GM23338 (cell line): ENCODE data around the gene NEK4.

Source experiments
- CREB1 ChIP-seq: fragments of 250-450 bp; sonication (Bioruptor Pico); IDR thresholded peaks from 2 replicates; pipeline ENCODE4 v1.5.0; 2020; ENCODE audit warnings: low read depth, mild to moderate bottlenecking, moderate library complexity
- CTCF ChIP-seq, 2 experiments: fragments of 200-600 bp in 1 of 2; sonication (generic) in 1 of 2; conservative IDR thresholded peaks; 2 replicates each; pipeline versions ENCODE4 v1.5.1 to v1.6.1; 2016 to 2017; ENCODE audit warnings: antibody characterized with exemption in 2 of 2, low read depth in 2 of 2, mild to moderate bottlenecking in 2 of 2, moderate library complexity in 1 of 2
- EZH2 ChIP-seq: fragments of 200-600 bp; sonication (generic); IDR thresholded peaks from one replicate; pipeline ENCODE4 v1.8.0; 2017; ENCODE audit warnings: antibody characterized with exemption, mild to moderate bottlenecking, low read depth; ENCODE audit not compliant: unreplicated experiment
- EZH2phosphoT487 ChIP-seq: fragments of 200-600 bp; sonication (generic); IDR thresholded peaks from one replicate; pipeline ENCODE4 v1.8.1; 2018; ENCODE audit warnings: antibody characterized with exemption; ENCODE audit not compliant: unreplicated experiment
- JUNB ChIP-seq: IDR thresholded peaks from one replicate; pipeline ENCODE4 v1.6.1; 2016; ENCODE audit warnings: antibody characterized with exemption; ENCODE audit not compliant: unreplicated experiment
- NANOG ChIP-seq: IDR thresholded peaks from 2 replicates; pipeline ENCODE4 v1.6.1; 2016; ENCODE audit warnings: antibody characterized with exemption, borderline replicate concordance
- POLR2AphosphoS5 ChIP-seq: IDR thresholded peaks from 2 replicates; pipeline ENCODE4 v1.6.1; 2016; ENCODE audit warnings: antibody characterized with exemption, low read depth
- REST ChIP-seq: IDR thresholded peaks from one replicate; pipeline ENCODE4 v1.6.1; 2018; ENCODE audit warnings: antibody characterized with exemption; ENCODE audit not compliant: unreplicated experiment
- STAT1 ChIP-seq: IDR thresholded peaks from one replicate; pipeline ENCODE4 v1.6.1; 2016; ENCODE audit warnings: antibody characterized with exemption; ENCODE audit not compliant: unreplicated experiment
- ZNF114 ChIP-seq: fragments of 250-450 bp; sonication (Bioruptor Pico); IDR thresholded peaks from 2 replicates; pipeline ENCODE4 v1.5.0; 2020; ENCODE audit warnings: mild to moderate bottlenecking, moderate library complexity
- ZNF331 ChIP-seq: fragments of 250-450 bp; sonication (Bioruptor Pico); IDR thresholded peaks from 2 replicates; pipeline ENCODE4 v1.5.0; 2020; ENCODE audit warnings: low read depth, mild to moderate bottlenecking, moderate library complexity
- TF ChIP-seq, protein P1 (sequence below): IDR thresholded peaks from 2 replicates; pipeline ENCODE4 v1.6.1; 2016; ENCODE audit warnings: antibody characterized with exemption
- TF ChIP-seq, protein P2 (sequence below): fragments of 250-450 bp; sonication (Bioruptor Pico); IDR thresholded peaks from 2 replicates; pipeline ENCODE4 v1.5.0; 2020; ENCODE audit warnings: mild to moderate bottlenecking, moderate library complexity

- TF ChIP-seq CTCF (conservative IDR thresholded peaks at IDR 0.05; ENCODE audit: low read depth in 2 of 2): no peak
- no peak for TF ChIP-seq POLR2AphosphoS5
- no peak for TF ChIP-seq EZH2phosphoT487
- TF ChIP-seq EZH2: no peak
- no peak for TF ChIP-seq NANOG
- TF ChIP-seq REST: no peak
- TF ChIP-seq CREB1 (CRISPR knock-in tag): no peak
- no peak for TF ChIP-seq JUNB
- TF ChIP-seq, protein P1, sequence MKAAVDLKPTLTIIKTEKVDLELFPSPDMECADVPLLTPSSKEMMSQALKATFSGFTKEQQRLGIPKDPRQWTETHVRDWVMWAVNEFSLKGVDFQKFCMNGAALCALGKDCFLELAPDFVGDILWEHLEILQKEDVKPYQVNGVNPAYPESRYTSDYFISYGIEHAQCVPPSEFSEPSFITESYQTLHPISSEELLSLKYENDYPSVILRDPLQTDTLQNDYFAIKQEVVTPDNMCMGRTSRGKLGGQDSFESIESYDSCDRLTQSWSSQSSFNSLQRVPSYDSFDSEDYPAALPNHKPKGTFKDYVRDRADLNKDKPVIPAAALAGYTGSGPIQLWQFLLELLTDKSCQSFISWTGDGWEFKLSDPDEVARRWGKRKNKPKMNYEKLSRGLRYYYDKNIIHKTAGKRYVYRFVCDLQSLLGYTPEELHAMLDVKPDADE: no peak
- TF ChIP-seq ZNF331 (CRISPR knock-in tag): no peak
- TF ChIP-seq STAT1: no peak
- TF ChIP-seq ZNF114 (CRISPR knock-in tag): no peak
- TF ChIP-seq, protein P2, sequence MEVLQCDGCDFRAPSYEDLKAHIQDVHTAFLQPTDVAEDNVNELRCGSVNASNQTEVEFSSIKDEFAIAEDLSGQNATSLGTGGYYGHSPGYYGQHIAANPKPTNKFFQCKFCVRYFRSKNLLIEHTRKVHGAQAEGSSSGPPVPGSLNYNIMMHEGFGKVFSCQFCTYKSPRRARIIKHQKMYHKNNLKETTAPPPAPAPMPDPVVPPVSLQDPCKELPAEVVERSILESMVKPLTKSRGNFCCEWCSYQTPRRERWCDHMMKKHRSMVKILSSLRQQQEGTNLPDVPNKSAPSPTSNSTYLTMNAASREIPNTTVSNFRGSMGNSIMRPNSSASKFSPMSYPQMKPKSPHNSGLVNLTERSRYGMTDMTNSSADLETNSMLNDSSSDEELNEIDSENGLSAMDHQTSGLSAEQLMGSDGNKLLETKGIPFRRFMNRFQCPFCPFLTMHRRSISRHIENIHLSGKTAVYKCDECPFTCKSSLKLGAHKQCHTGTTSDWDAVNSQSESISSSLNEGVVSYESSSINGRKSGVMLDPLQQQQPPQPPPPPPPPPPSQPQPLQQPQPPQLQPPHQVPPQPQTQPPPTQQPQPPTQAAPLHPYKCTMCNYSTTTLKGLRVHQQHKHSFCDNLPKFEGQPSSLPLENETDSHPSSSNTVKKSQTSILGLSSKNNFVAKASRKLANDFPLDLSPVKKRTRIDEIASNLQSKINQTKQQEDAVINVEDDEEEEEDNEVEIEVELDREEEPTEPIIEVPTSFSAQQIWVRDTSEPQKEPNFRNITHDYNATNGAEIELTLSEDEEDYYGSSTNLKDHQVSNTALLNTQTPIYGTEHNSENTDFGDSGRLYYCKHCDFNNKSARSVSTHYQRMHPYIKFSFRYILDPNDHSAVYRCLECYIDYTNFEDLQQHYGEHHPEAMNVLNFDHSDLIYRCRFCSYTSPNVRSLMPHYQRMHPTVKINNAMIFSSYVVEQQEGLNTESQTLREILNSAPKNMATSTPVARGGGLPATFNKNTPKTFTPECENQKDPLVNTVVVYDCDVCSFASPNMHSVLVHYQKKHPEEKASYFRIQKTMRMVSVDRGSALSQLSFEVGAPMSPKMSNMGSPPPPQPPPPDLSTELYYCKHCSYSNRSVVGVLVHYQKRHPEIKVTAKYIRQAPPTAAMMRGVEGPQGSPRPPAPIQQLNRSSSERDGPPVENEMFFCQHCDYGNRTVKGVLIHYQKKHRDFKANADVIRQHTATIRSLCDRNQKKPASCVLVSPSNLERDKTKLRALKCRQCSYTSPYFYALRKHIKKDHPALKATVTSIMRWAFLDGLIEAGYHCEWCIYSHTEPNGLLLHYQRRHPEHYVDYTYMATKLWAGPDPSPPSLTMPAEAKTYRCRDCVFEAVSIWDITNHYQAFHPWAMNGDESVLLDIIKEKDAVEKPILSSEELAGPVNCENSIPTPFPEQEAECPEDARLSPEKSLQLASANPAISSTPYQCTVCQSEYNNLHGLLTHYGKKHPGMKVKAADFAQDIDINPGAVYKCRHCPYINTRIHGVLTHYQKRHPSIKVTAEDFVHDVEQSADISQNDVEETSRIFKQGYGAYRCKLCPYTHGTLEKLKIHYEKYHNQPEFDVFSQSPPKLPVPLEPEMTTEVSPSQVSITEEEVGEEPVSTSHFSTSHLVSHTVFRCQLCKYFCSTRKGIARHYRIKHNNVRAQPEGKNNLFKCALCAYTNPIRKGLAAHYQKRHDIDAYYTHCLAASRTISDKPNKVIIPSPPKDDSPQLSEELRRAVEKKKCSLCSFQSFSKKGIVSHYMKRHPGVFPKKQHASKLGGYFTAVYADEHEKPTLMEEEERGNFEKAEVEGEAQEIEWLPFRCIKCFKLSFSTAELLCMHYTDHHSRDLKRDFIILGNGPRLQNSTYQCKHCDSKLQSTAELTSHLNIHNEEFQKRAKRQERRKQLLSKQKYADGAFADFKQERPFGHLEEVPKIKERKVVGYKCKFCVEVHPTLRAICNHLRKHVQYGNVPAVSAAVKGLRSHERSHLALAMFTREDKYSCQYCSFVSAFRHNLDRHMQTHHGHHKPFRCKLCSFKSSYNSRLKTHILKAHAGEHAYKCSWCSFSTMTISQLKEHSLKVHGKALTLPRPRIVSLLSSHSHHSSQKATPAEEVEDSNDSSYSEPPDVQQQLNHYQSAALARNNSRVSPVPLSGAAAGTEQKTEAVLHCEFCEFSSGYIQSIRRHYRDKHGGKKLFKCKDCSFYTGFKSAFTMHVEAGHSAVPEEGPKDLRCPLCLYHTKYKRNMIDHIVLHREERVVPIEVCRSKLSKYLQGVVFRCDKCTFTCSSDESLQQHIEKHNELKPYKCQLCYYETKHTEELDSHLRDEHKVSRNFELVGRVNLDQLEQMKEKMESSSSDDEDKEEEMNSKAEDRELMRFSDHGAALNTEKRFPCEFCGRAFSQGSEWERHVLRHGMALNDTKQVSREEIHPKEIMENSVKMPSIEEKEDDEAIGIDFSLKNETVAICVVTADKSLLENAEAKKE (CRISPR knock-in tag): no peak
These were observed 110.7 kb downstream of the NEK4 start for GRCh38 chr3:52660046-52660445.
